Naive B cell (primary cell): ENCODE data around the gene GLG1. TPM values are rescaled to one million over a fixed set of nuclear protein-coding genes. Genes with fewer than 3 reads are reported as not detected.
"Not testable (repeated sequence)": the region's sequence is repeated elsewhere in the genome, so short reads cannot be mapped to it uniquely, and the experiment has no call there.

ENCODE experiments used
- ATAC-seq, 2 donors: fragments of 150-1000 bp; cut with Tn5 transposase; 2 replicates each; pipeline ENCODE4 v1.10.0; 2021; ENCODE audit warnings: low read depth in 2 of 2, mild to moderate bottlenecking in 2 of 2, moderate library complexity in 2 of 2
- DNase-seq: peaks from one replicate; pipeline ENCODE4 v3.0.0; 2022
- H3K27ac Mint-ChIP-seq, 6 donors: one replicate each; pipeline ENCODE4 v1.8.0; 2020 to 2022; ENCODE audit warnings: mild to moderate bottlenecking in 6 of 6, mixed read lengths in 6 of 6, moderate library complexity in 5 of 6, inconsistent platforms in 2 of 6
- H3K27me3 Mint-ChIP-seq, 3 donors: one replicate each; pipeline ENCODE4 v1.8.0; 2021 to 2022; ENCODE audit warnings: mixed read lengths in 3 of 3, mild to moderate bottlenecking in 1 of 3
- H3K36me3 Mint-ChIP-seq, 2 donors: one replicate each; pipeline ENCODE4 v1.8.0; 2020 to 2022; ENCODE audit warnings: mixed read lengths in 2 of 2, inconsistent platforms in 1 of 2, mild to moderate bottlenecking in 1 of 2
- H3K4me1 Mint-ChIP-seq, 3 donors: one replicate each; pipeline ENCODE4 v1.8.0; 2020 to 2022; ENCODE audit warnings: mixed read lengths in 3 of 3, inconsistent platforms in 1 of 3, mild to moderate bottlenecking in 1 of 3, moderate library complexity in 1 of 3
- H3K4me3 Mint-ChIP-seq, 8 donors: one replicate each; pipeline ENCODE4 v1.8.0; 2020 to 2022; ENCODE audit warnings: mild to moderate bottlenecking in 8 of 8, mixed read lengths in 8 of 8, moderate library complexity in 8 of 8, inconsistent platforms in 2 of 8
- H3K9me3 Mint-ChIP-seq, 7 donors: one replicate each; pipeline ENCODE4 v1.8.0; 2020 to 2022; ENCODE audit warnings: mixed read lengths in 7 of 7, mild to moderate bottlenecking in 5 of 7, inconsistent platforms in 2 of 7, moderate library complexity in 1 of 7
- polyA plus RNA-seq, 6 donors: library from polyadenylated mRNA; unstranded; fragments of 300-500 nt; fragmentation: Illumina TruSeq; gene quantifications; one replicate each; pipeline ENCODE4 v1.2.3, GENCODE V29; 2021; ENCODE audit warnings: low read depth in 6 of 6

GLG1 gene
- polyA plus RNA-seq, 6 donors from 2014 or later, result 71.4 to 112 (median 94.1) TPM

DNA sequence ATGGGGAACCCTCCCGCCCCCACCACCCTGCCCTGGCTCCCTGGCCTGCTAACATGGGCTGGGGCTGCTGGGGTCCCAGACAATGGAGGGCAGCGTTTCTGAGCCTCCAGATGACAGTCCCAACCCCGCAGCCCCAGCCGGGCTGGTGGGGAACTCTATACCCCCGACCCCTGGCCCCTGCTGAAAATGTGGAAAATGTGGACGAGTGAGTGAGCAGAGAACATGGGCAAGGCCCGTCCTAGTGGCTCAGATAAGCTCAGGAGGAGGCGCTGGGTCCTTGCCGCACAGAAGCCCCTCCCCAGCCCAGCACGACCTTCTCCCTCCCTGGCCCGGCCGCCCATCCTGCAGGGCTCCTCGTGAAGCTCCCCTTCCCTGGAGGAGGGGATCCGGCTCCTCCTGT lies 187.1 kb downstream of the GLG1 start:
- not testable (repeated sequence) for DNase-seq, H3K9me3 Mint-ChIP-seq, H3K4me3 Mint-ChIP-seq, H3K27ac Mint-ChIP-seq, ATAC-seq, H3K4me1 Mint-ChIP-seq, H3K36me3 Mint-ChIP-seq, H3K27me3 Mint-ChIP-seq

DNA sequence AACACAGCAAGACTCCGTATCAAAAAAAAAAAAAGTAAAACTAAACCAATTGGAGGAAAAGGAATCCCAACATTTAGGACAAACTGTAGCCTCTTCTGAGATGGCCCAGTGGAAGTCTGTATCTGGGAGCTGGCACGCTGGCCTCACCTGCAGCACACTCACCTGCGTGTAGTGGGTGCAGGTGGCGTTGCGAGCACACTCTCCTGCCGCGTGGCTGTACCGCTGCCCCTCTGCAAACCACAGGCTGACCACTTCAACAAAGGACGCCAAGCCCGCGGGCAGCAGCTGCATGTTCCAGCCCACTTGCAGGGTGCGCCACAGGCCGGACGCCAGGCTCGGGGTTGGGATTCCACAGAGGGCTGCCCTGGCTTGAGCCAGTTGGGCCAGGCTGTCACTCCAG lies 189.0 kb downstream of the GLG1 start:
- H3K36me3 Mint-ChIP-seq, ATAC-seq, H3K27me3 Mint-ChIP-seq, H3K27ac Mint-ChIP-seq, H3K4me3 Mint-ChIP-seq, H3K9me3 Mint-ChIP-seq, DNase-seq, H3K4me1 Mint-ChIP-seq: not testable (repeated sequence)

DNA sequence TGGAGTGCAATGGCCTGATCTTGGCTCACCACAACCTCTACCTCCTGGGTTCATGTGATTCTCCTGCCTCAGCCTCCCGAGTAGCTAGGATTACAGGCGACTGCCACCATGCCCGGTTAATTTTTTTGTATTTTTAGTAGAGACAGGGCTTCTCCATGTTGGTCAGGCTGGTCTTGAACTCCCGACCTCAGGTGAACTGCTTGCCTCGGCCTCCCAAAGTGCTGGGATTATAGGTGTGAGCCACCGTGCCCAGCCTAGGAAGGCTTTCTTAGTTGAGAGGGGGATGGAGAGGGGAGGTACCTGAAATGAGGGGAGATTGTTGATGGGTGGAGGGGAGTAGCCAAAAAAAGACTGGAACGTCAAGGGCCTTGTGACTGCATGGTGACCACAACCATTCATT lies 193.0 kb downstream of the GLG1 start:
- H3K9me3 Mint-ChIP-seq, H3K27me3 Mint-ChIP-seq, H3K36me3 Mint-ChIP-seq, H3K4me1 Mint-ChIP-seq, DNase-seq, H3K4me3 Mint-ChIP-seq, ATAC-seq: not testable (repeated sequence)
- H3K27ac Mint-ChIP-seq, result peak overlapping the region in 1 of 6 donors; percentile 76

DNA sequence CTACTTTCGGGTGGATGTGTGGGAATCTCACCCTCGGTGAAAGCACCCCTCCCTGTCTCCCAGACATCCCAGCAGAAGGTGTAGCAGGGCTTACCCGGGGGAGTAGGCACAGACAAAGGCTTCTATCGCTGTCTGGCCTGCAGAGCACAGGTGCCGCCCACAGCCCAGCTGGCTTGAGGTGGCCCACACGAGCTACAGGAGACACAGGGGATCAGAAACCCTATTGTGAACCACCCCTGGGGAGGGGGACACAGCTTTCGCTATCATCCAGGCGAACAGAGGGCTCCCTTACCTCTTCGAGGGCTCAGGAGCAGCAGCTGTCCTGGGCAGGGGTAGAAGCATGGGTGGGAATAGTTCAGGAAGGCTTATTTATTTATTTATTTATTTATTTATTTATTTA lies 193.4 kb downstream of the GLG1 start:
- not testable (repeated sequence) for ATAC-seq, H3K4me3 Mint-ChIP-seq, H3K27me3 Mint-ChIP-seq, H3K4me1 Mint-ChIP-seq, H3K36me3 Mint-ChIP-seq, H3K9me3 Mint-ChIP-seq, DNase-seq, H3K27ac Mint-ChIP-seq

- H3K4me1 Mint-ChIP-seq, H3K27ac Mint-ChIP-seq, H3K4me3 Mint-ChIP-seq, H3K36me3 Mint-ChIP-seq, ATAC-seq, H3K9me3 Mint-ChIP-seq, H3K27me3 Mint-ChIP-seq, DNase-seq: not testable (repeated sequence)
Observed at GRCh38 chr16:74412775-74413390, 194.0 kb downstream of the GLG1 start.

- not testable (repeated sequence) for H3K9me3 Mint-ChIP-seq, ATAC-seq, H3K4me1 Mint-ChIP-seq, DNase-seq, H3K27me3 Mint-ChIP-seq, H3K4me3 Mint-ChIP-seq, H3K27ac Mint-ChIP-seq, H3K36me3 Mint-ChIP-seq
Observed at GRCh38 chr16:74412138-74412774, 194.7 kb downstream of the GLG1 start.

- not testable (repeated sequence) for ATAC-seq, H3K4me3 Mint-ChIP-seq, H3K9me3 Mint-ChIP-seq, H3K27ac Mint-ChIP-seq, H3K4me1 Mint-ChIP-seq, H3K27me3 Mint-ChIP-seq, H3K36me3 Mint-ChIP-seq, DNase-seq
Observed at GRCh38 chr16:74410981-74411380, 195.9 kb downstream of the GLG1 start.

DNA sequence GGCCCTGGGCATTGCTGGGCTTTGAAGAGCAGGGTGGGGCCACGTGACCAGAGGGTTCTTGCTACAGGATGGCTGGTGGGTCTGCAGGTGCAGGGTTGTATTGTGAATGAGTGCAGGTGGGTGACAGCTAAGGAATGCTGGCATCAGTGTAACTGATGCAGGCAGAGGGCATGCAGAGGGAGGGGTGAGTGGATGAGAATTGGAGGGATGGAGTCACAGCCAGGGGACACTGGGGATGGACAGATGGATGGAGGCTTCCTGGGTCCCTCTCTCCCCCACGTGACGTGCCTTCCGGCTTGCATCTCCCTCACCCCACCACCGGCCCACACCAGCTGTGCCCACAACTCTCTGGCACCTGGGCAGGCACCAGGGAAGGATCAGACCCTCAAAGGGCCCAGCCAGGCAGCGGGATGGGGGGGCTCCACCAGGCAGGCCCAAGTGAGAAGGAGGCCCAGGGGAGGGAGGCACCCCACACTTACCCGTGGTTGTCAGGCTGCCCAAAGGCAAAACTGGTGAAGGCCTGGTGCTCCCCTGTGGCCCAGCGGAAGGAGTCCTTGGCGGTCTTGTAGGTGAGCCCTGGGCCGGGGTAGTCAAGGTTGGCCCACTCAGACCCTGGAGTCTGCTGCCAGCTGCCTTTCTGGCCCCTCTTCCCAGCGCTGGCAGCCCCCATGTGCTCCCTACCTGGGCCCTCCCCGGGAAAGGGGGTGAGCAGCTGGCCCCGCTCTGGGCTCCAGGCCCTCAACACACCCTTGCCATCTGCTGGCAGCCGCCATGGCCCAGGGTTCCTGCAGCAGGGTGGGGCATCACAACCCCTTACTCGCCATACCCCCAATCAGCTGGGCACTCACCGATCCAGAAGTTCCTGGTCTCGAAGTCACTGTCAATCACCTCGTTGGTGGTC lies 196.6 kb downstream of the GLG1 start:
- not testable (repeated sequence) for DNase-seq, H3K4me3 Mint-ChIP-seq, ATAC-seq, H3K27ac Mint-ChIP-seq, H3K9me3 Mint-ChIP-seq, H3K36me3 Mint-ChIP-seq, H3K4me1 Mint-ChIP-seq, H3K27me3 Mint-ChIP-seq

- H3K27me3 Mint-ChIP-seq, H3K27ac Mint-ChIP-seq, ATAC-seq, H3K4me1 Mint-ChIP-seq, H3K4me3 Mint-ChIP-seq, H3K9me3 Mint-ChIP-seq, H3K36me3 Mint-ChIP-seq, DNase-seq: not testable (repeated sequence)
Observed at GRCh38 chr16:74409185-74409981, 197.5 kb downstream of the GLG1 start.

- not testable (repeated sequence) for H3K27me3 Mint-ChIP-seq, DNase-seq, H3K4me1 Mint-ChIP-seq, H3K36me3 Mint-ChIP-seq, H3K9me3 Mint-ChIP-seq, H3K27ac Mint-ChIP-seq
- peak in 1 of 2 donors; percentile 7 for ATAC-seq
- peak overlapping the region in 5 of 8 donors; percentile 22 to 86 (median 69) for H3K4me3 Mint-ChIP-seq
Observed at GRCh38 chr16:74407362-74407705, 199.6 kb downstream of the GLG1 start.

DNA sequence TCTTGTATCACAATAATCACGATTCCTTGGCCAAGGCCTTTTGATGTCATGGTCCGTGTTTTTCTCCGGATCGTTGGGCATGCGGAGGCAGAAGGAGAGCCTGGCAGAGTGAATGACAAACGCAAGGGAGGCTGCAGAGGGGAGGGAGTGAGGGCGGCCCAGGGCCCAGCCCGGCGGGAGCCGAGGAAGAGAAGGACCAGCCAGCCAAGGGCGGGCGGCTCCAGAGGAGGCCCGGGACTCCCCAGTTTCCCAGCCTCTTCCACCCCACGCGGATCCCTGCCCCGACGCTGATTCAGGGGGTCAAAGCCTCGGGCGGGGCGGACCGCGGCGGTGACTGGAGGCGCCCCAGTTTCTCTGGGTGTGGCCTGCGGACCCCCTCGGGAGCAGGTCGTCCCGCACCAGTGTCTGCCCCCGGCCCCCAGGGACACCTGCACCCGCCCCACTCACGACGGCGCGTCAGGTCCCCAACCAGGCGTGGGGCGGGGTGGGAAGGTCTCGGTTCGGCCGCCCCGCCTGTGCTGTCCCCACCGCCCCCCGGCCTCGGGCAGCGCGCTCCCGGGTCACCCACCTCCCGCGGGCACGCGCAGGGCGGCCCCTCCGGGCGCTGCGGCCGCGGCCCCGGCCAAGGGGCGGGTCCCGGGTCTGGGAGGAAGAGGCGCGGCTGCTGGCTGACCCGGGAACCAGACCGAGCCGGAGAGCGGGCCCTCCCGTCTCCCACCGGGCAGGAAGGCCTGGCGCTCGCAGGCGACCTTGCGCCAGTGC lies 200.1 kb downstream of the GLG1 start:
- peak; percentile 29 for DNase-seq
- not testable (repeated sequence) for H3K27ac Mint-ChIP-seq, H3K9me3 Mint-ChIP-seq, H3K36me3 Mint-ChIP-seq, H3K4me1 Mint-ChIP-seq, H3K4me3 Mint-ChIP-seq, H3K27me3 Mint-ChIP-seq
- peak; percentile 72 to 79 for ATAC-seq

- not testable (repeated sequence) for H3K9me3 Mint-ChIP-seq
Observed at GRCh38 chr16:74404148-74404933, 202.6 kb downstream of the GLG1 start.

More at GRCh38 chr16:74404148-74404933, 202.6 kb downstream of the GLG1 start:
- not testable (repeated sequence) for H3K4me1 Mint-ChIP-seq, H3K27ac Mint-ChIP-seq, H3K36me3 Mint-ChIP-seq, DNase-seq, H3K27me3 Mint-ChIP-seq, H3K4me3 Mint-ChIP-seq
- peak in 1 of 2 donors; percentile 17 for ATAC-seq
